Stimulated activated CD4-positive, alpha-beta T cell treated with anti-CD3 and anti-CD28 coated beads, TNF-alpha, amount 100 ng/mL, for 24 hours (primary cell): ENCODE results near the gene FUBP1.
A peak's percentile ranks its signal among the peaks of the same experiment; 100 is the strongest.
"Not testable (repeated sequence)": the region's sequence is repeated elsewhere in the genome, so short reads cannot be mapped to it uniquely, and the experiment has no call there.

Experiments
- DNase-seq, 3 experiments: peaks; one replicate each; pipeline ENCODE4 v3.0.0-alpha.2; 2020; ENCODE audit warnings: low read depth in 3 of 3

The FUBP1 gene

DNA sequence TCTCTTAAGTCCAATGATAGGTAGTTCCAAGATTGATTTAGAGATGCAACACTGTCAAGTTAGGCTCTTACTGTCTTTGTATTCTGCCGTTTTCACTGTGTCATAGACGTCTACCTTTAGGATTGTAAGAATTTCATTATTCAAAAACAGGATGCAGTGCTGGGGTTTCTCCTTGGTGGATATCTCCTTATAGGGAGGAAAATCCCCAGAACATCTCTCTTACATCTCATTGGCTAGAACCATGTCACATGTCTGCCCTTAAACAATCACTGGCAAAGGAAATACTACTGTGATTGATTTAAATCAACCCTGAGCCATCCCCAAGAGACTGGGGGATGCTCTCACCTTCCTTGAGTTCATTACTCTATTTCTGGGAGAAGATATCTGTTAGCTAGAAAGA lies 10.9 kb upstream of the FUBP1 start:
- no peak for DNase-seq

DNA sequence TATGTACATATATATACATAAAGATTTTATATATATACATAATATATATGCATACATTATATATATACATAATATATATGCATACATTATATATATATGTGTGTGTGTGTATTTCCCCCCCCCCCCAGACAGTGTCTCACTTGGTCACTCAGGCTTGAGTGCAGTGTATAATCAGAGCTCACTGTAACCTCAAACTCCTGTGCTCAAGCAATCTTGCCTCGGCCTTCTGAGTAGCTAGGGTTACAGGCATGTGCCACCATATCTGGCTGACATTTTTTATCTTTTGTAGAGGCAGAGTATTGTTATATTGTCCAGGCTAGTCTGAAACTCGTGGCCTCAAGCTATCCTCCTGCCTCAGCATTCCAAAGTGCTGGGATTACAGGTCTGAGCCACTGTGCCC lies 9.0 kb upstream of the FUBP1 start:
- DNase-seq: no peak

DNA sequence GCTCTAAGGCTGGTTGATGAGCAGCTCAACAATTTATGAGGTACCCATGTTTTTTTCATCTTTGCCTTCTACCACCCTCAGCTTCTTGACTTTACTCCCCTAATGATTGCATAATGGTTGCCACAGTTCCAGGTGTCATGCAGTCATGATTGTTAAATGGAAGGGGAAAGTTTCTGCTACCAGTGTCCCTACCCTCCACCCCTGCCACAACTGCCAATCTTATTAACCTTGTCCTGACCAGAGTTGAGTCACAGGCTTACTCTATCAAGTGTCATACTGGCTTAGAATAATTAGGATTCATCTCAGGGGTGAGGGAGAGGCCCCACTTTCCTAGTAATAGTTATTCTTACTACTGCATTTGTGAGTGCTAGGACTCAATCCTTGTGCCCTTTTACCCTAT lies 7.9 kb upstream of the FUBP1 start:
- no peak for DNase-seq

DNA sequence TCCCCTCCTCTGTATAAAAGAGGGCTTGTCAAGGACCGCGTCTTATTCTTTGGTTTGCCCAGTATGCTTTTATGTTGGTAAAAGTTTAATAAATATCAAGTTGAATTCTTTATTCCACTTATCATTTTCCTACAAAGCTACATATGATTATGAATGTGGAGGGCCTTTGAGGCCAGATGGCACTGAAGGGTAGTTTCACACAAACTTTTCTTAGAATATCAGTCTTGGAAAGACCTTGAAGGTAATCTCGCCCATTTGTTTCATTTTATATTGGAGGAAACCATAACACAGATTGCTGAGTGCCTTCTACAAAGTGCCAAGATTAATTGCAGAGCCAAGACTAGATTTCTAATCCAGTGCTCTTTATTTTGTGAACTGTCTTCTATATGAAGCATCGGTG lies 5.8 kb upstream of the FUBP1 start:
- no peak for DNase-seq

DNA sequence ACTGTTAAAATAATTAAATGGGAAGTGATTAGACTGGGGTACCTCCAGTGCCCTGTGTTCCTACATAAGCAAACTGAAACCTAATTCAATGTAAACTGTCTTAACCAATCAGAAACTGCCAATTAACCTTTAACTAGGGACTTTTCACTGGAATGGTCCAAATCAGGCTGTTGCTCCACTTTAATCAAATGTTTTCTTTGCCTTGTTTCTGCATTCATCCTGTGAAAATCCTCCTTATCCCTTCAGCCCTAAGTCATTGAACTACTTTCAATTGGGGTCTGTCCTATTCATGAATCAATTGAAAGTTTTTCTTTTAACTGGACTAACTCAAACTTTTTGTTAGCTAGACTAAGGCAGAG lies 5.1 kb upstream of the FUBP1 start:
- DNase-seq: no peak

DNA sequence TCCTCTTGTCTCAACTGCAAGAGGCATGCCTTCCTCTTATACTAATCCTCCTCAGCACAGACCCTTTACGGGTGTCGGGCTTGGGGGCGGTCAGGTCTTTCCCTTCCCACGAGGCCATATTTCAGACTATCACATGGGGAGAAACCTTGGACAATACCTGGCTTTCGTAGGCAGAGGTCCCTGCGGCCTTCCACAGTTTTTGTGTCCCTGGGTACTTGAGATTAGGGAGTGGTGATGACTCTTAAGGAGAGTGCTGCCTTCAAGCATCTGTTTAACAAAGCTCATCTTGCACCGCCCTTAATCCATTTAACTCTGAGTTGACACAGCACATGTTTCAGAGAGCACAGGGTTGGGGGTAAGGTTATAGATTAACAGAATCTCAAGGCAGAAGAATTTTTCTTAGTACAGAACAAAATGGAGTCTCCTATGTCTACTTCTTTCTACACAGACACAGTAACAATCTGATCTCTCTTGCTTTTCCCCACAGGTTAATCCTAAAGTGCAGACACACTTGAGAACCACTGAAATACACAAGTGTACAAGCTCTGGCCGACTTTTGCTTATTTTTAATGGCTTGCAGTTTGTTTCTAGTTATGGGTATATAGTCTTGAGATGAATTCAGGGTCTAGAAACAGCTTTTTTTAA lies 4.6 kb upstream of the FUBP1 start:
- not testable (repeated sequence) for DNase-seq

DNA sequence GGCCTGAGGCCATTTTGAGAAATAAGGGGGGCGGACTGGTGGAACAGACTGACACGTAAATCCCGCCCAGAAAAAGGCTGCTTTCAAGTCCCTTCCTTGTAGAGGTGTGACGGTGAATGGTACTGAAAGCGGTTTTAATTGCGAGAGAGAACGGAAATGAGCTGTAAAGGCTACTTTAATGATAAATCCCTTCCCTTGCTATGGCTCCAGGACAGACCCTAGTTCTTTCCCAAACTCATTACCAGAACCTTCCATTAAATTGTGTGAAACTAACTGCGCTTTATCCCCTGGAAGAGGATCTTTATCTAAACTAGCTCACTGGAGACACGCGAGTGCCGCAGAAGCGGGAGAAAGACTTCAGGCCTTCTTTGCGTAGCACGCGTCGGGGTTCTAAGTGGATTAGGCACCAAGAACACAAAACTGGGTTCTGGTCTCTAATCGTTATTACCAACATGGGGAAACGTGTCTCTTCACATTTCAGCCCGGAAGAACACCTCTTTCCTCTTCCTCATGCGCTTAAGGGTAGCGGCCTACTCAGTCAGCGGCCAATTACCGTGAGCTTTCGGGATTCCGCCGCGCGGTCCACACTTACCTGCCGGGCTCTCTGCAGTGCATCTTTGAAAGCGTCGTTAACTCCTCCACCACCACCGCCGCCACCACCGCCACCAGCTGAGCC lies 441 bp downstream of the FUBP1 start:
- peak; percentile 46 to 72 (median 62) for DNase-seq

DNA sequence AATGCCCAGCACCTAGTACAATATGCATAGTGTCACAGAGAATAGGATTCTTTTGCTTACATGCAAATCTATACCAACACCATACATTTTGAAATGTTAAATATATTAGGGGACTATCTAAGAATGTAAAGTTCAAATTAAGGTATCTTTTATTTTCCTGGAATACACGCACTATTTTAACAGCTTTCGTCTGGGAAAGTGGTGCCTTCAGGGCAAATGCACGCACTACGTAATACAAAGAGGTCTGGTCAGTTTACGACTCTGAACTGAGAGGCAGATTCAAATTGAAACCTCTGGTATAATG lies 931 bp downstream of the FUBP1 start:
- no peak for DNase-seq

DNA sequence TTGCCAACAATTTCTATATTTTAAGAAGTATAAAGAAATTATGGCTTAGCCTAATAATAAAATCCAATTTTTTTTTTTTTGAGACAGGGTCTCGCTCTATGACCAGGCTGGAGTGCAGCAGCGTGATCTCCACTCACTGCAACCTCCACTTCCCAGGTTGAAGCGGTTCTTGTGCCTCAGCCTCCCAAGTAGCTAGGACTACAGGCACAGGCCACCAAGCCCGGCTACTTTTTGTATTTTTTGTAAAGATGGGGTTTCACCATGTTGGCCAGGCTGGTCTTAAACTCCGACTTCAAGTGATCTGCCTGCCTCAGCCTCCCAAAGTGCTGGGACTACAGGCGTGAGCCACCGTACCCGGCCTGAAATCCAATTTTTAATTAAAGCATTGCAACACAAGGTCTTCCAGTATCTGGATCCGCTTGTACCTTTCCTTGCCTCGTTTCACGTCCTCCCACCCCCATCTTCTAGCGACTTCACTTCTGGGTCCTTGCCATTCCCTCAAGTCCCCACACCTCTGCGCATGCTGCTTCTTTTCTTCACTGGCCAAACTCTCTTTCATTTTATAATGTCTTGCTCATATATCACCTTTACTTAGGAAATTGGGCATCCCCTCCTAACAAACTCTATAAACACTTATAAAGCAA lies 2.3 kb downstream of the FUBP1 start:
- DNase-seq: no peak

DNA sequence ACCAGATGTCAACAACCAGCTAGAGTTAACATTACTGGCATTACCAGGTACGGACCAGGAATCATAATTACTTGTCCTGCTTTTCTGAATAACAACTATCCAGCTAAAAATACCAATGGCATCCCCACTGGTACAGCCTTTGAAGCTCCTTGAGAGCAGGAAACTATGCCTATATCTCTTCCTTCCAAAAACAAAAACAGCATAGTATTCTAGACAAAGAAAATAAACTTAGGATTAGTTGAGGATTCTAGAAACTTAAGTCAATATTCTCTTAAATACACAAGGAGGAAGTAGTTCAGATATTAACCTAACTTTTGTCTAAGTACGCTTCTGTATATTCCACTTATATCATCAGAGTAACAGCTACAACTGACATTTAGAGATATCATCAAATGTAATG lies 3.0 kb downstream of the FUBP1 start:
- DNase-seq: no peak

DNA sequence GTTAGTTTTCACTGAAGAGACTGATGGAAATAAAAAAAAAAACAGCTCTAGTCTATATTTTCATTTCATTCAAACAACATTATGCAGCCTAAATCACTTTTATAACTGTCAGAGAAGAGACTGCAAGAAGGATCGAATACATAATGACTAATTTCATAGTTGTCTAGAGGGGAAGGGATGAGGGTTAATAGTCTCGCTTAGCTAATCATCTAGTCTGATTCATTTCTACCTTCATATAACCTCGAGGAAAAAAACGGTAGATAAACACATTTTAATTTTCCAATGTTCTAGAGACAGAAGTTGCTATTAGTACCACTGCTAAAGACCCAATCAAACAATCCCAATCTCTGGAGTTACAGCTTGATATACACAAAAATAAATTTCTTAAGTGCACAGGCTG lies 3.5 kb downstream of the FUBP1 start:
- no peak for DNase-seq

DNA sequence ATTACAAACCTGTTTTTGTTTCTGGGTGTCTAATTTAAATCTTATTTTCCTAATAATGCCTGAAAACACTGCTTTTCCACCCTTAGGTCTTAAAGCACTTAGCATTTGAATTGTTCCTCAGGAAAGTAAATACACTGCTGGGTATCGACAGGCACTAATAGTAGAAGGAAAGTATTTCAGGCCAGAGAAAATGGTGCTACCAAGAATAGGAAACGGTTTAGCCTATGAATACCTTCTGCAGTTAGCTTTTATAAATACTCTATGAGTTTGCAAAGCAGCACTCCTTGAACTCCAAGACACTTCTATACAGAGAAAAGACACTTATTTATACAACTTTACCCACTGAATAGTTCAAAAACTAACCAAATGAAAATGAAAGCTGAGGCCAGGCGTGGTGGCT lies 6.8 kb downstream of the FUBP1 start:
- no peak for DNase-seq

DNA sequence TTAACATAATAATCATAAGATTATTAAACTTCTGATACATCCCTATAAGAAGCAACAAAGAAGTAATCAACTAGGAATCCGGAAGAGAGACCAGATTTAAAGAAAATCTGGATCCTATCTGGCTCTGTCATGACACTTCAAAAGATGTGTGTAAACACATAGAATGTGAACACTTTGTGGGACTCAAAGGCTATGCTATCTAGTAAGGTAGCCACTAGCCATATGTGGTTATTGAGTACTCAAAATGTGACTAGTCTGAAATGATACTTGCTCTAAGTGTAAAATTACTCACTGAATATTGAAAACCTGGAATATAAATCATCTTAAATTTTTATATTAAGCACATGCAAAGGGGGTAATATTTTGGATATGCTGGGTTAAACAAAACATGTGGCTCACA lies 8.7 kb downstream of the FUBP1 start:
- no peak for DNase-seq

DNA sequence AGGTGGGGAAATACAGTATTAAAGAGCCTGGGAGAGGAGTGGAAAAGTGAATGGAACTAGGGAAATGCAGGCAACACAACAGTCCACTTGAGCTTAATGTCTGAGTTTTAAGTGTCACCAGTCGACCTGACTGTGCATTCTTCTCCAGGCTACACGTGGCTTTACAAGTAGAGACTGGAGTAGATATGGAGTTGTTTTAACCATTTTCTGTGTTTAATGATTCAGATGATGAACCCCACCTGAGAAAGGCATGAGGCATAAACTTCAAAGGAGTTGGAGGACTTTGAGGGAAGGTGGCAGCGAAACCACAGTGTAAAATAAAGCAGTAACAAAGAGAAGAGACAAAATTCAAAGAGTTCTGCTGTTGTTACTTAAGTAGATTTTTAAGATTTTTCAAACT lies 12.6 kb downstream of the FUBP1 start:
- no peak for DNase-seq

DNA sequence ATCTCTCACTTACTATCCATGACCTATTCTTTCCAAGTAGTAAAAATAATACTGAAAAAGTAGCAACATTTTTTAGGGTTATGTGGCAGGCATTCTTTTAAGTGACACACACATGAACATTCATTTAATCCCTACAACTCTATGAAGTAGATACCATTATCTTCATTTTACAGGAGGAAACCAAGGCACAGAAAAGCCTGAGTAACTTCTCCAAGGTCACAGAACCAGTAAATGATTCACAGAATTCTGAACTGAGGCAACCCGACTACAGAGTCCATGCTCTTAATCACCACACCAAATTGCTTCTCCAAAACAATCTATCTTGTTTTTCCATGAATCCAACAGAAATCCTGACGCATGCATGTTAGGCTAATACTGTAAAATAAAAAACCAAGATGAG lies 17.5 kb downstream of the FUBP1 start:
- DNase-seq: no peak

DNA sequence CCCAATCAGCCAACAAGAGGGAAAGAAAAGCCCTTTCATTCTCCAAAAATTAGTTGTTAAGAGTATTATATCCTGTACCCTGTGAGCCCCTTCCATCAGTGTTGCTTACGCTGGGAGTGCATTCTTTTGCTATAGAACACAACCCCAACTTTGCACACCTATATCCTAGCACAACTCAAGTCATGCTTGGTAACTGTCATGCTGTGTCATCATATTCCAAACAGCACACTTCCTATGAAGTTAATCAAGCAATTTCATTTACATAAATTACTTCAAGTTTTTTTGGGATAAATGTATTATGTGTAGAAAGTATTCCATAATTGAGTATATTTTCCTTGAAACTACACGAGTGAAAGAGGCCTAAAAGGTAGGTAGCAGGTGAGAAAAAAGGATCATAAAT lies 20.0 kb downstream of the FUBP1 start:
- DNase-seq: no peak

DNA sequence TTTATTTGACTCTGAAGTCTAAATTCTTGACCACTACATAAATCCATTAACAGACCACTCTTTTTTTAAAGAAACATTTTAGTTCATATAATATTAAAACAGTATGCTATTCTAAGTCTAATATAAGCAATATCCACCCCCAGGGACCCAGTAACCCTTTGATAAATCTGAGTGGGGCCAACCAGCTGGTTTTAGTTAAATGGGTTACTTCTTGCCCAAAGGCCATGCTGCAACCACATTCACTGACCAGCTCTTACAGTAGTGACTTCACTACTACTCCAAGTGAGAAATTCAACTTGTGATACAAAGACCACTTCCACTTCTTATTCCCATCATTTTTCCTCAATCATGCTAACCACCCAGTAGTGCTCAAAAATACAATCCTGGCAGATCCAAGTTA lies 20.5 kb downstream of the FUBP1 start:
- DNase-seq: no peak

DNA sequence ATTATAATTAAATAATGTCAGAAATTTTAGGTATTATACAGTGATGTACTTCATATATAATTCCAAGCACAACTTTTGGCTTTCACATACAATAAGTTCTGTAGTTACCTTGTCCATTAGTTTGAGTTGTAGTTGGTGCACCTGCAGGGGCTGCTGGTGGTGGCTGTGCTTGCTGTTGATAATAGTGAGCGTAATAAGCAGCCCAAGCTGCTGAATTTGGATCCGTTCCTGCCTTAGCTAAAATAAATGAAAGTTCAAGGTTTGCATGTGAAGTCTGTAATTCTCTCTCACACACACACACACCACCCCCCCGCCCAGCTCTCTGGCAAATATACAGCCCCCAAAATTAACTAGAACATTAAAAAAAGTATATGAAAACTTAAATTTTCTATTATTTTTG lies 22.4 kb downstream of the FUBP1 start:
- no peak for DNase-seq

DNA sequence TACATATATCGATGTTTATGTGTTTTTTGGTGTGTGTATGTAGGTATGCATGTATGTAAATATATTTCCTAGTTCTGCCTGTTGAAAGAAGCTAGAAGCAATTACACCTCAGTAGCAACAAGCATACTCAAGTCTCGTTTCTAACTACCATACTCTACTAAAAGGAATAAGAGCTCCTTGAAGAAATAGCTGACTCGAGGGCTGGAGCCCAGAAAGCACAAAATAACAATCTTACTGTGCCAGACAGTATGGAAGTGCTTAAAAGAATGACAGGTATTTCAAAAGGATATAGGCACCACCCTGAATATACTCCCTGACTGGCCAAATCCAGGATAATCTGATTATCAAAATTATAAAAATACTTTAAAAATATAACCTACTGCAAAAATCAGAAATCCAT lies 23.2 kb downstream of the FUBP1 start:
- DNase-seq: no peak

DNA sequence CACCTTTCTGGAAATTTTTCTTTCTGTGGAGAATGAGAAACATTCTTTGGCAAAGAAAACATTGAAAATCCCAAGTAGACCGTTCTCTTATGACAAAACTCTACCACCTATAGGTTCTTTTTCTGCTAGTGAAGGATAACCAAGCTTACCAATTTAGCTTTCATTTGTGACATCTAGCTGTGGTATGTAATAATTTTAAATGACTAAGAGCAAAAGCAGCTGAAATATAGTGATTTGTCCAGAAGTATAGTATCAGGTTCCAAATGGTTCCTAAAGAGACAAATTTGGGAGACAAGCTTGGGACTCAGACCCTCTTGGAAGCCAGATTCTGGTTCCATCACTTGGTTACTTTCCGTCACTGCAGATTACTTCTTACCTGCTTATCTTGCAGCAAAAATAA lies 24.4 kb downstream of the FUBP1 start:
- no peak for DNase-seq

DNA sequence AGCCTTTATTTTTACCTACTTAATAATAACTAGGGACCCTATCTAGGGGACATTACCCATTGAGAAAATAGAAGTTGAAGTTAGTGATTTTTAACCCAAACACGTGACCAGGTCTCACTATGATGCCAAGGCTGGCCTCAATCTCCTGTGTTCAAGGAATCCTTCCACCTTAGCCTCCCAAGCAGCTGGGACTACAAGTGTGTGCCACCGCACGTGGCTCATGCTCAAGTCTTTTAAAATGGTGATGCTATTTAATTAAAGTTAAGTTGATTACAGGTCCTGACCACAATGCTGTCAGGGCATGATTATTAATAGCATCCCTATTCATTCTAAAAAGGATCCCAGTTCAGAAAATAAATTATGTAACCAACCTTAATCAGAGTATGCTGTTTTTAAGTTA lies 25.0 kb downstream of the FUBP1 start:
- no peak for DNase-seq

DNA sequence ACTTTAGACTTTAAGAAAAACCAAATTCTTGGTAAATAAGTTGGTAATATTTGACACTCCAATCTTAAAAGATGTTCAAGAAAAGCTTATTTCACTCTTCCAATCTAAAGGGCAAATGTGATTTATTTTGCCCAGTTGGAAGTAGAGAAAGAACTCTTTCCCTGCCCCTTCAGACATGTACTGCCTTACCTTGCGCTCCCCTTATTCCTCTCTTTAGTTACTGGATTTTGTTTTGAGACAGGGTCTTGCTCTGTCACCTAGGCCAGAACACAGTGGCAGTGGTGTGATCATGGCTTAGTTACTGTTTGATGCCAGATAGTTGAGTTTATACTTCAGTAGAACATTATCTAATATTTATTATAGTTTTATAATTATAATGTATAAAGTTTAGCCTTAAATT lies 27.5 kb downstream of the FUBP1 start:
- no peak for DNase-seq

DNA sequence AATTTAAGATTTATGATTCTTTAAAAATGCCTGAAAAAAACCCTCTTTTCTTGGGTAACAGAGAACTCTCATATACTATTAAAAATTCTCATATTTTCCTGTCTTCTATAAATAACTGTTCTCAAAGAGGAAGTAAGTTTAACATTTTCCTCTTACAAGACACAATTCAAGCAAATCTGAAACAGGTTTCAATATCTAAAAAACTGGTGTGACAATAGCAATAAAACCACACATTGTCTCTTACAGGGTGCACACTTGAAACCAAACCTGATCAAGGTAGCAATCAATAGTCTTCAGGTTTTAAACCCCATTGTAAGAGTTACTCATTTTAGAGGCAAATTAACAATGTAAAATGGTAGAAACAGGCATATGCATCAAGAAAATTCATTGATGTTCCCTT lies 28.0 kb downstream of the FUBP1 start:
- DNase-seq: no peak
